Measurements from ENCODE around the gene TNNT2.

The TNNT2 gene

GRCh38 chr1:201377611-201378092, at the start of gene TNNT2:
TSS of gene TNNT2 (minus strand) at chr1:201377680. CDS start at chr1:201373254, 4,426 bp downstream.
- no peak for ATAC-seq

DNA sequence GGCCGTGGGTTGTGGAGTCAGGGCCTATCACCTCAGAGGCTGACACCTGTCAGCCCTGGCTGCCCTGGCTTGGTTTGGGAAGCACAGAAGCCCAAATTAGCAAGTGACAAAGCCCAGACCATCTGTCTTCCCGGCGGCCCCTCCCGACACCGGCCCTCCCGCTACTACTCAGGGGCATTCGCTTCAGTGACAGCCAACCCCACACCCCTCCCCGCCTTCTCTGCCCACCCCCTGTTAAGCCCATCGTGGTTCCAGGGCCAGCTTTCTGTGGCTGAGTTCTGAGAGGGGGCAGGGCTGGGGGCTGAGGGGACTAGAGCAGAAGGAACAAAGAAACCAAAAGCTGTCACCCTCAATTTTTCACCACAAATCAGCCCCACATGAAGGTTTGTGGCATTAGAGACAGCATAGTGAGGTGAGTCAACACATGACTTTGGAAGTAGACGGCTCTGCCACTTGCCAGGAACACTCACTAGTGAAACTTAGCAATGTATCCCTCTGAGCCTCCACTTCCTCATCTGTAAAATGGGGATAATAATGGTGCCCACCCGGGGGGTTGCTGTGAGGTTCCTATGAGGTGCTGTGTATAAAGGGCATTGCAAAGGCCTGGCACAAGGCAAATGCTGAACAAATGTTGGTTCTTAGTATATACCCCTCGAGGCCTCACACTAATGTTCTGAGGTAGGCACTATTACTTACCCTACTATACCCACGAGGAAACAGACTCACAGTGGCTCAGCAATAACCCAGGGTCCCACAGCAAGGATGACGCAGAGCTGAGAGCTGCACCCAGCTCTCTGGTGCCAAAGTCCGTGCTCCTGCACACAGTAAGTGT, 49.2 kb upstream of the TNNT2 start:
- peak in 1 of 2 donors; percentile 17 for ATAC-seq

DNA sequence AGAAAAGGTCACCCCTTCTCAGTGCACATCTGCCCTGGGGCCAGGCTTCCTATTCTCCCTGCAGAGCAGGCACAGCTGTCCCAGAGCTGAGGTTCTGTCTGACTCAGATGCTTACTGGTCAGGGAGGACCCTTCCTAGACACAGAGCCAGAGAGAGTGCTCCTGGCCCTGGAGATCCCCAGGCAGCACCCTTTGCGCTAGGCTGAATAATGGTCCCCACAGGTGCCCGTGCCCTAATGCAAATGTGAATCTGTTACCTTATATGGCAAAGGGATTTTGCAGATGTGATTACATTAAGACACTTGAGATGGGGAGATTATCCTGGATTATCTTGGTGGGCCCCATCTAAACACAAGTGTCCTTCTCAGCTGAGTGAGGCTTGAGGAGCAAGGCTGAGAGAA, 46.7 kb upstream of the TNNT2 start:
- no peak for ATAC-seq

DNA sequence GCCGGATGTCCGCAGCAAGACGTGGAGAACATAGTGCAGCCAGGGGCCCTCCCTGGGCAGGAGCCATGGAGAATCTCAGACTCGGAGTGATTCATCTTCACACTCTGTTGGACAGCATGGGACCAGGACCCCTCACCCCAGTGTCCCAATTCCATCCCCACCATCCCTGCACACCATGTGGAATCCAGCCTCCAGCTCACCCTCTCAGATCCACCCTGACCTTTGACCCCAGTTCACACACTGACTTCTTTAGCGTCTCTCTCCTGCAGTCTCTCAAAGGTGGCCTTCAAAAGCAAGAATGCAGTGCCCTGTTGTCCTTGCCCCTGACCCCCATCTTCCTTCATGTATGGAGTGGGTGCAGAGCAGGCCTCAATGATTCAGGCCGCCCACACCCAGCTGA, 46.2 kb upstream of the TNNT2 start:
- no peak for ATAC-seq

- ATAC-seq, result no peak
Measured at GRCh38 chr1:201422436-201423030, 45.1 kb upstream of the TNNT2 start.

DNA sequence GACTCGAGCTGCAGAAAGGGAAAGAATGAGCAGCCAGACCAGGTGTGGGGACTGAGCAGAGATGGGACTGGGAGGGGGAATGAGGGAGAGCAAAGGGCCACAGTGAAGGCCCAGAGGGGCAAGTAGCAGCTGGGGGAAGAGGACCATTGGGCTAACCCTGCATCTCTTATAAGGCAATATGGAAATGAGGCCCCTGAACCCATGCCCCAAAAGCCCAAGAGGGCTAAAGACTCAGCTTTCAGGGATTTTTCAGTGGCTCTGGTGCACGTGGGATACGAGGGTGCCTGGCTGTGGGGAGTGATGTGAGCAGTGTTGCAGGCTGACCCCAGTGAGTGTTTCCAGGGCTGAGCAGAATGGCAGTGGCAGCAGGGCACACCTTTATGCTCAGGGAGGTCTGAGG, 44.5 kb upstream of the TNNT2 start:
- no peak for ATAC-seq

DNA sequence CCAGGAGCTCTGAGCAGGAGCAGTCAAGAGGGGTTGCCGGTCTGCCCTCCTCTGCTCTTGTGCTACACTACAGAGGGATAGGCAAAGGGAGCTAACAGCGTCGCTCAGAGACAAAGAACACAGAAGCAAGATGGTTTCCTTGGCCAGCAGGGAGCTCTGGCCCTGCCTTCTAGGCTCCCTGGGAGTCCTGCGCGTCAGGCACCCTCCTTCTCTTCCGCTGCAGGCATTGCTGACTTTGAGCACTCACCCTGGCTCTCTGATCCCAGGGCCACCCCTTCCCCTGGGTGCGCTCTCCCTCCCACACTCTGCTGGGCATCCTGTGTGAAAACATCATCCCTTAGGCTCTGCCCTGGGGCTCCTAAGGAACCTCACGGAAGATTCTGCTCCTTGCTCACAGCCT, 43.6 kb upstream of the TNNT2 start:
- ATAC-seq, result no peak

DNA sequence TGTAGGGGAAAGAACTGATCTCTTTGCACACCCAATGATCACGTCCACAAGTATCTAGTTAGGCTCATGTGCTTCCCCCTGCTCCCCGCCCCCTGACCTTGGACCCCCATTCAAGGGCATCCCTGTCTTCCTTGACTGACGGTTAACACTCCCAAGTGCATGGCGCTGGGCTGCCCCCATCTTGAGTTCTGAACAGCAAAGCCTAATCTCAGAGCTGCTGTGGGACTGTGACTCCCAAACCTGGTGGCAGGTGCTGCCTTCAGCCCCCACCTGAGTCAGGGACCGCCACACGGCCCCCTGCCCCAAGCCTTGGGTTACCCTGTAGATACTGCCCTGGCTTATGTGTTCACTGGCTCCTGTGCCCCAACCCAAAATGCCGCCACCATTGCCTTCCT, 43.1 kb upstream of the TNNT2 start:
- ATAC-seq, result no peak

DNA sequence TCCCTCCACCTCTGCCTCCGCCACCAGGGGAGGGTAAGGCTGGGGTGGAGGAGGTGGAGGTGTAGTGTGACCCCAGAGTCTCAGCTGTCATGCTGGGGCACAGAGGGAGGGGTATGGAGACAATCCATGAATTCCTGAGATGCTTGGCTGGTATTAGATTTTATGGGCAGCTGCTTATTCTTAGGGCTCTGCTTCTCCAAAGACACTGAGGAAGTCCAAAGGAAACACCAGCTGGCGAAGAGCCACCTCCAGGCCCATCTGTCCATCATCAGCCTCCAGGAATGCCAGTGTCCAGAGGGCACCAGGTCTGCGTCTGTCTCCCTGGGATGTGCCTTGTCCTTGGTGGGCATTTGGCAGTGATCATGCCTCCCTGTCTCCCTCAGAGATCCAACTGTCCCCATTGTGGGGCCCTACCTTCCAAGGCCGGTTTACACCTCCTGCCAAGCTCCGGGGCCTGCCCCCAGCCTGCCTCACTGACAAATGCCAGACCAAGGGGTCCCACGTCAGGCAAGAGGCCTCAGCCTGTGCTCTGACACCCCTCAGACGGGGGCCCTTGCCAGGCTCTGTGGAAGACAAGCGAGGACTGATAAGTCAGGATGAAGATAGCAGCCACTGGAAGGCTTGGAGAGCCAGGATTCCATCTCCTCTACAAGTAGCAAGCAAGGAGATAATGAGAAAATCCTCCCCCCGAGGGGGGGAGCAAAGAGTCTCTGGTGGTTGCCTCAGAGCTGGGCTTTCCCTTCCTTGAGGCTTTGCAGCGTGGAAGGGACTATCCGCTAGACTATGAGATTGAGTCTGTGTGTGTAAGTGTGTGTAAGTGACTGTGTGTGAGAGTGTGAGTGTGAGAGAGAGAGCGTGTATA, 42.5 kb upstream of the TNNT2 start:
- no peak for ATAC-seq

DNA sequence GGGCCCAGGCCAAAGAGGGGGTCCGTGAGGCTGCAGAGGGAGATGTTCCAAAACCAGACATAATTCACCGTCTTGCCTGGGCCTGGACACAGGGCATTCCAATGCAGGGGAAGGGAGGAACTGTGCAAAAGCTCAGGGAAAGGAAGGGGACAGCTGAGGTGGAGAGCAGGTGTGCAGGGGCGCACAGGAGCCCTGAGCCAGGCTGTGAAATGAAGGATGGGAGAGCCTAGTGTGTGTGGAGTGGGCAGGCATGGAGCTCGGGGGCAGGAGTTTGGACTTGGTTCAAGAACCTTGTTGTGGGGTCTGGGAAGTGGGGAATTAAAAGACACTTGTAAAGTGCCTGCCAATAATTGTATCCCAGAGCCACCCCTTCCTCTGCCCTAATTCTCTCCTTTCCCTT, 41.8 kb upstream of the TNNT2 start:
- ATAC-seq, result no peak

DNA sequence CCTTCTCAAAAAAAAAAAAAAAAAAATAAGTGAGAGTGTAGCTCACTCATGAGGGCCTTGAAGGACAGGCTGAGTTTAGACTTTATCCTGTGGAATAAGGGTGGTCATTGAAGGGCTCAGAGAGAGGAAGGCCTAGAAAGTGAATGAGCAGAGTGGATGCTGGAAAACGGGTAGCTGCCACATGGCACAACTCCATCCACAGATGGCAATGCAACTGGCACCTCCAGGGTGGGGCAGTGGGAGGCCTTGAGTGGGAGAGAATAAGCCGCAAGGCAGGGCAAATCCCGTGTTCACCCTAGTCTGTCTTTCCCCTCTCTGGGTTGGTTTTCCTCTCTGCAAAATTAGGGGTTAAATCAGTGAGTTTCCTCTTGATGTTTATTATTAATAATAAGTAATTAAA, 41.0 kb upstream of the TNNT2 start:
- no peak for ATAC-seq

DNA sequence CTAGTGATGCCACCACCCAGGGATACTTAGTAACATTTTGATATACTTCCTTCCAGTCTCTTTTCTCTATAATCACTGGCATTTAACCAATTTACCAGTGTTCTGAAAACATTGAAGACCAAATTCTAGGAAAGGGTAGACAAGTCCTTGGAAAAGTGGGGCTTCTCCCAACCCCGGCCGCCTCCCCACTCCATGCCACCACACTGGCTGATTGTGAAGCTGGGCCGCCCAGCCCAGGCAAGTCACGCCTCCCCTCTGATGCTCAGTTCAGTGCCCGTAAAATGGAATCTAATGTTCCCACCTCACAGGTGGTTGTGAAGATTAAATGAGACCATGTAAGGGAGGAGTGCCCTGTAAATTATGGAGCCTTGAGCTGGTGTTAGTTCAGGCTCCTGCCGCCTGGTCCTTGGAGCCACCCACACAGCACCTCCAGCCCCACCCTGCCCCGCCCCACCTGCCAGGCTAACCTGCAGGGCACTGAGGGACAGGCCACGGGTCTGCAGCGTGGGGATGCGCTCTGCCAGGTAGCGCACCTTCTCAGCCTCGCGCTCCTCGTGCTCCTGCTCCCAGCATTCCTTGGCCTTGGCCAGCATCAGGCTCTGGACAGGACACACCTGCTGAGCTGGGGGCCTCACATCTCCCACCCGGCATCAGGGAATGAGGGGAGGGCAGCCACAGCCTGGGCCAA, 36.7 kb upstream of the TNNT2 start:
- ATAC-seq, result no peak

DNA sequence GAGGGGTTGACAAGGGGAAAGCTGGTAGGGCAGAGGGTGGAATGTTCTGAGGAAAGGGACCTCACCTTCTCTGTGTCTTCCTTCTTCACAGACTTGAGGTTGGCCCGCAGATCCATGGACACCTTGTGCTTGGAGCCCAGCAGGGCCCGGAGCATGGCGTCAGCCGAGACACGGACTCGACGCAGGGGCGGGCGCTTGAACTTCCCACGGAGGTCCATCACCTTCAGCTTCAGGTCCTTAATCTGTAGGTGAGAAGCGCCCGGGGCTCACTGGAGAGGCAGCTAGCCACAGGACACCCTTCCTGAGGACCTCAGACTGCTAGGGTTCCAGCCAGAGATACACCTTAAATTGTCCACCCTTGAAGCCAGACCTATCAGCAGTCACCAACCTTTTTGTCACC, 33.8 kb upstream of the TNNT2 start:
- ATAC-seq, result no peak

DNA sequence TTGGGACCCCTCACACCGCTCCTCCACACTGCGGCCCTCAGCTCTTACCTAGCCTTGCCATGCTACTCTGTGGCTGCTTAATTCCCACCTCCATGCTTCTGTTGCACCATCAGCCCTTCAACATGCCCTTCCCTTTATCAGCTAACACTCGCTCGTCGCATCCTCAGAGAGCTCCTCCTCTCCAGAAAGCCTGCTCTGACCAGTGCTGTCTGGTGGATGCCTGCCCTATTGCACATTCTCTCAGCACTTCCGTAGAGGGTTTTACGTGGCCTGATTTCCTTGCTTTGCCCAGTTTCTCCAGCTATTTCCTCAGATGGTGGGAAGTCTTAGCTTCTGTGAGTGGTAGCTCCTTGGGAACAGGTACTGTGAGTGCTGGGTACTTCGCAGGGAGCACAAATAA, 32.0 kb upstream of the TNNT2 start:
- ATAC-seq, result no peak

DNA sequence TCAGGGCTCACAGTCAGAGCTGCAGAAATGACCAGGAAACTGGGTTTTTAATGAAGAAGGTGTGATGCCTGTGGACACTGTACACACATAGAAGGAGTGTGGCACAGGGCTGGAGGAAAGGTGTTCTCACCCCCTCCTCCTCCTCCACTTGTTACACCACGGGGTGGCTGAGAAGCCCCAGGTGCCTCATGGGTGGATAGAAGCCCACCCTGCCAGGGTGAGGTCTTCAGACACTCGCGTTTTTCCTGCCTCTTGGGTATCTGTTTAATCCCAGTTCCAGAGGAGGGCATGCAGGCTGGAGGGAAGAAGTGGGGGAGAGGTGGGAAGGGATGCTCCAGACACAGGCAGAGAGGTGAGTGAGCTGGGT, 31.3 kb upstream of the TNNT2 start:
- no peak for ATAC-seq

- ATAC-seq, result peak in 1 of 2 donors; percentile 53
Measured at GRCh38 chr1:201408176-201408833, 30.8 kb upstream of the TNNT2 start.

DNA sequence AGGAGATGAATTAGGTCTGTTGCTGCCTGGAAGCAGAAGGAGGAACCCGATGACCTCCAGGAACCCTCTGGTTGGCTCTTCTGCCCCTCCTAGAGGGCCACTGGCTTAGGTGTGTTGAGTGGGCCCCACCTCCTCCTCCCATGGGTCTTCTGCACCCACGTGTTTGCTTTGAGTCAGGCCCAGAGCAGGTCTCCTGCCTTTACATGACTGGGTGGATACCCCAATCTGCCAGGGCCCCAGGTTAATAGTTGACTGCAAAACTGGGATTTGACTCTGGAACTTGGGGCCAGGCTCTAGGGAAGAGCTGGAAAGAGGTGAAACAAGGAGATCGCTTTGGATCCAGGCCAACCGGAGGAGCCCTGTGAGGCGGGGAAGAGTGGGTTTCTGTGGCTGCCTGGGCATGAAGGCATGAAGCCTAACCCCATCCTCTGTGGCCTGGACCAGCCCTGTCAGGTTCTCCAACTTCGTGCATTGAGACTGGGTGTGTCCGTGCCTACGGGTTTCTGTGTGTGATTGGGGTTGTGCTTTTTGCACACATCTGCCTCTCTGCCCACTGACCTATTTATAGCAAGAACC, 29.4 kb upstream of the TNNT2 start:
- ATAC-seq, result no peak

DNA sequence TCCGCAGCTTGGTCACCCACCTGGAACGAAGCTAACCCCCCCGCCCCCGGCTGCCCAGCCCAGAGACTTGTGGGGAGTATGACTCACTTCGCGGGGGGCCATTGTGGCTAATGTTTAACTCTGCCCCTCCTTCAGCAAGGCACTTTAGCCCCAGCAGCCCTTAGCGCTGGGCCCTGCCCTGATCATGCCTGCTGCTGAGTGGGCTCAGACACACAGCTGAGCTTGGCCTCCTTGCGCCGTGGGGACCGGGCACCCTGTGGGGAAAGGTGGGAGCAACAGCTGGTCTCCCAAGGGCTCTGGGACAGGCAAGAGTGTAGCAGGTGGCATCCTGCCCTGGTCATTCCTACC, 28.0 kb upstream of the TNNT2 start:
- no peak for ATAC-seq

DNA sequence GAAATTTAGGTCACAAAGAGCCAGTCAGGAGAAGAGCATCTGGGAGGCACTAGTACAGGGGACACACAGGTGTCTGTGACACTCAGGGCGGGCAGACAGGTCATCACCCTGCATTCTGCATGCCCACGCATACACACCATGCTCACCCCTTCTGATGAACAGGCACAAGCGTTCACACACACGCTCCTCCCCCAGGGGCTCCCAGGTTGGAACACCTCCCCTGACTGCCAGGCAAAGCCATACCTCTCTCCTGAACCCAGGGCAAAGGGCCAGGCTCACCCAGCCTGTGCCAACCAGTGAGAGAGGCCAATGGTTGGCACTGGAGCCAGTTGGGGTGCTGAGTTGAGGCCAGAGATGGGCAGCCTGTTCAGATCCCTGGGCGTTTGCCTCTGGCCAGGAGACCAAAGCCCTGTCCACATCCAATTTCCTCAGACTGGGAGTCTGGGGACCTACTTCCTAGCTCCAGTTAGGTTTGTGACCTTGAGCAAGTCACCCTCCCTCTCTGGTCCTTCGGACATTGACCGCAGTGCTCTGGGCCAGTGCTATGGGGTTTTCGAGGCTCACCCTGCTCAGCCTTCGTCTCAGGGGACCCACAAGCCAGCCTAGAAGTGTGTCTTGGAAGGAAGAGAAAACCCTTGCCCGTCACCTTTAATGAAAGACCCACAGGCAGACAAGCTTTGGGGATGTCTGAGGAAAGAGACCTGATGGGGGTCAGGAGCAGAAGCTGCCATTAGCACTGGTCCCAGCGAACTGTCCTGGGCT, 27.4 kb upstream of the TNNT2 start:
- no peak for ATAC-seq

- ATAC-seq, result peak in 1 of 2 donors; percentile 14
Measured at GRCh38 chr1:201404055-201404454, 26.6 kb upstream of the TNNT2 start.

- ATAC-seq, result no peak
Measured at GRCh38 chr1:201403359-201403758, 25.9 kb upstream of the TNNT2 start.

Data from activated CD4-positive, CD25-positive, alpha-beta regulatory T cell treated with anti-CD3 and anti-CD28 coated beads, Interleukin-2, amount 50 U/mL, for 24 hours (primary cell).